H1 (cell line): ENCODE measurements around the gene OSCP1. TPM values are rescaled to one million over a fixed set of nuclear protein-coding genes. Genes with fewer than 3 reads are reported as not detected.

ENCODE experiments used
- CTCF ChIA-PET: fragments of 300-600 bp; sonication (Branson Sonifier 250); formaldehyde crosslinking; loops from one replicate; lab custom pipeline; 2021; ENCODE audit not compliant: partially characterized antibody; lab: Charles Lee
- POLR2A ChIA-PET: fragments of 300-600 bp; sonication (Branson Sonifier 250); formaldehyde crosslinking; loops from one replicate; lab custom pipeline; 2021; ENCODE audit warnings: inconsistent platforms; ENCODE audit not compliant: partially characterized antibody; lab: Charles Lee
- DNase-seq, 2 experiments: peaks; one replicate each; pipeline versions ENCODE4 v3.0.0 to v3.0.0-alpha.2; 2010 to 2022; ENCODE audit warnings: low spot score in 2 of 2, low read depth in 1 of 2, mixed read lengths in 1 of 2
- FAIRE-seq: peaks from 2 replicates; lab custom pipeline; 2011; peaks lifted over from hg19 to GRCh38; lab: Jason Lieb, UNC
- H2AFZ ChIP-seq: 2 replicates; pipeline ENCODE4 v1.8.1; 2012; ENCODE audit warnings: low read length, inconsistent platforms
- H2AK5ac ChIP-seq: 2 replicates; pipeline ENCODE4 v1.6.1; 2013; ENCODE audit warnings: low read depth, low read length
- H2BK120ac ChIP-seq: replicated peaks from 2 replicates; pipeline ENCODE3; 2013; ENCODE audit warnings: low read depth, low read length, inconsistent platforms
- H2BK12ac ChIP-seq: 2 replicates; pipeline ENCODE4 v1.6.1; 2013; ENCODE audit warnings: low read depth, low read length
- H2BK15ac ChIP-seq: 2 replicates; pipeline ENCODE4 v1.6.1; 2013; ENCODE audit warnings: low read length
- H2BK20ac ChIP-seq: 2 replicates; pipeline ENCODE4 v1.6.1; 2013; ENCODE audit warnings: low read length
- H2BK5ac ChIP-seq: 2 replicates; pipeline ENCODE4 v1.6.1; 2013; ENCODE audit warnings: low read depth, low read length
- H3K14ac ChIP-seq: 2 replicates; pipeline ENCODE4 v1.6.1; 2013; ENCODE audit warnings: inconsistent platforms; ENCODE audit not compliant: insufficient read length
- H3K18ac ChIP-seq: 2 replicates; pipeline ENCODE4 v1.6.1; 2013; ENCODE audit warnings: low read length; ENCODE audit errors: extremely low read depth
- H3K23ac ChIP-seq: 2 replicates; pipeline ENCODE4 v1.6.1; 2013; ENCODE audit warnings: inconsistent platforms; ENCODE audit not compliant: insufficient read length
- H3K23me2 ChIP-seq: 2 replicates; pipeline ENCODE4 v1.6.1; 2013; ENCODE audit warnings: low read depth, low read length
- H3K27ac ChIP-seq: 2 replicates; pipeline ENCODE4 v1.6.1; 2011; ENCODE audit warnings: low read depth, low read length, inconsistent platforms
- H3K27me3 ChIP-seq, 4 experiments: replicated peaks in 1 of 4; 1 replicate in 1 of 4; 2 replicates in 3 of 4; pipeline versions ENCODE4 v1.6.1 to v1.8.1; 2011 to 2013; ENCODE audit warnings: low read length in 3 of 4, mild to moderate bottlenecking in 3 of 4, inconsistent platforms in 2 of 4, mixed read lengths in 2 of 4, moderate library complexity in 1 of 4; ENCODE audit not compliant: control insufficient read depth in 3 of 4, insufficient read depth in 3 of 4; ENCODE audit errors: extremely low read depth in 1 of 4
- H3K36me3 ChIP-seq, 4 experiments: 2 replicates each; pipeline versions ENCODE4 v1.6.1 to v1.8.1; 2011 to 2013; ENCODE audit warnings: mild to moderate bottlenecking in 4 of 4, low read length in 3 of 4, moderate library complexity in 2 of 4, control low read depth in 1 of 4, inconsistent platforms in 1 of 4; ENCODE audit not compliant: insufficient read depth in 4 of 4, control insufficient read depth in 2 of 4
- H3K4ac ChIP-seq: replicated peaks from 2 replicates; pipeline ENCODE3; 2013; ENCODE audit warnings: low read length, low read depth, mixed read lengths, inconsistent platforms; ENCODE audit not compliant: insufficient read length
- H3K4me1 ChIP-seq, 4 experiments: replicated peaks in 1 of 4; 1 replicate in 1 of 4; 2 replicates in 3 of 4; pipeline versions ENCODE4 v1.6.1 to v1.8.1; 2011 to 2013; ENCODE audit warnings: low read length in 3 of 4, inconsistent platforms in 2 of 4, mixed read lengths in 1 of 4; ENCODE audit not compliant: insufficient read depth in 4 of 4, control insufficient read depth in 3 of 4
- H3K4me2 ChIP-seq, 2 experiments: 2 replicates each; pipeline versions ENCODE4 v1.6.1 to v1.8.1; 2011 to 2013; ENCODE audit warnings: low read depth in 2 of 2, low read length in 2 of 2, control low read depth in 1 of 2, inconsistent platforms in 1 of 2, mild to moderate bottlenecking in 1 of 2; ENCODE audit not compliant: insufficient read depth in 1 of 2
- H3K4me3 ChIP-seq, 4 experiments: fragments of 200-600, 300-600 bp in 1 of 4; sonication (generic), shearing (Covaris generic), sonication (Bioruptor Twin) in 1 of 4; 2 replicates each; pipeline versions ENCODE4 v1.5.1 to v1.8.1; 2011 to 2016; ENCODE audit warnings: low read length in 4 of 4, low read depth in 3 of 4, control low read depth in 2 of 4, inconsistent platforms in 2 of 4, mild to moderate bottlenecking in 2 of 4, mixed read lengths in 1 of 4, moderate library complexity in 1 of 4; ENCODE audit not compliant: insufficient read depth in 2 of 4; ENCODE audit errors: extremely low read depth in 1 of 4
- H3K56ac ChIP-seq: replicated peaks from 2 replicates; pipeline ENCODE3; 2013; ENCODE audit warnings: low read depth, mild to moderate bottlenecking, mixed read lengths, low read length, inconsistent platforms; ENCODE audit not compliant: insufficient read length
- H3K79me1 ChIP-seq: 2 replicates; pipeline ENCODE4 v1.6.1; 2013; ENCODE audit warnings: low read depth, low read length, control low read depth
- H3K79me2 ChIP-seq, 2 experiments: 2 replicates each; pipeline versions ENCODE4 v1.6.1 to v1.8.1; 2012 to 2013; ENCODE audit warnings: low read length in 2 of 2, mild to moderate bottlenecking in 2 of 2, inconsistent platforms in 1 of 2; ENCODE audit not compliant: insufficient read depth in 2 of 2, control insufficient read depth in 1 of 2
- H3K9ac ChIP-seq, 4 experiments: replicated peaks in 1 of 4; 1 replicate in 1 of 4; 2 replicates in 3 of 4; pipeline versions ENCODE4 v1.6.1 to v1.8.1; 2011 to 2013; ENCODE audit warnings: low read depth in 3 of 4, low read length in 3 of 4, control low read depth in 2 of 4, mild to moderate bottlenecking in 2 of 4, moderate library complexity in 2 of 4, inconsistent platforms in 1 of 4; ENCODE audit errors: extremely low read depth in 1 of 4
- H3K9me3 ChIP-seq, 2 experiments: 2 replicates each; pipeline versions ENCODE4 v1.6.1 to v1.8.1; 2012 to 2013; ENCODE audit warnings: mild to moderate bottlenecking in 2 of 2, moderate library complexity in 2 of 2, control low read depth in 1 of 2, inconsistent platforms in 1 of 2, low read depth in 1 of 2, low read length in 1 of 2, mixed read lengths in 1 of 2; ENCODE audit not compliant: insufficient read depth in 2 of 2
- H4K20me1 ChIP-seq, 2 experiments: replicated peaks in 1 of 2; 2 replicates each; pipeline versions ENCODE3 to v1.8.1; 2011 to 2013; ENCODE audit warnings: inconsistent platforms in 2 of 2, low read length in 2 of 2, mild to moderate bottlenecking in 1 of 2; ENCODE audit not compliant: insufficient read depth in 2 of 2, control insufficient read depth in 1 of 2
- H4K5ac ChIP-seq: 2 replicates; pipeline ENCODE4 v1.6.1; 2013; ENCODE audit warnings: low read length, low read depth, mixed read lengths, inconsistent platforms; ENCODE audit not compliant: insufficient read length
- H4K8ac ChIP-seq: 2 replicates; pipeline ENCODE4 v1.8.0; 2013; ENCODE audit warnings: mild to moderate bottlenecking, moderate library complexity, low read length, inconsistent platforms; ENCODE audit not compliant: insufficient read depth; ENCODE audit errors: extremely low read depth
- H4K91ac ChIP-seq: replicated peaks from 2 replicates; pipeline ENCODE3; 2013; ENCODE audit warnings: low read length, mixed read lengths, inconsistent platforms; ENCODE audit not compliant: insufficient read length
- CHD2 ChIP-seq: IDR thresholded peaks from 2 replicates; pipeline ENCODE4 v1.6.1; 2012; ENCODE audit warnings: low read length, improper control_type of control experiment
- NRF1 ChIP-seq: IDR thresholded peaks from 2 replicates; pipeline ENCODE4 v1.6.1; 2011; ENCODE audit warnings: mild to moderate bottlenecking, low read depth, low read length, improper control_type of control experiment
- TEAD4 ChIP-seq: IDR thresholded peaks from 2 replicates; pipeline ENCODE4 v1.6.1; 2012; ENCODE audit warnings: low read depth, low read length, inconsistent platforms, mixed read lengths
- WGBS, 2 experiments: shearing (Covaris generic) in 1 of 2; methylation state at CpG; one replicate each; pipeline versions ENCODE4 v1.1.6 to v1.1.7; 2013 to 2015; ENCODE audit warnings: low lambda C conversion rate in 2 of 2, mixed read lengths in 2 of 2, inconsistent platforms in 1 of 2, low coverage in 1 of 2, missing lambda C conversion rate in 1 of 2; ENCODE audit not compliant: insufficient replicate concordance in 2 of 2, insufficient coverage in 1 of 2, insufficient read length in 1 of 2; ENCODE audit errors: extremely low coverage in 1 of 2, missing lambda C conversion rate in 1 of 2; 5-methylcytosine and 5-hydroxymethylcytosine counted together
- polyA plus RNA-seq, 7 experiments: library from polyadenylated mRNA; depleted of rRNA in 3 of 7; stranded (reverse) in 5 of 7; unstranded in 2 of 7; fragments of >200 nt in 5 of 7; fragments of 200-250 nt in 2 of 7; gene quantifications; 1 replicate in 5 of 7; 2 replicates in 1 of 7; 4 replicates in 1 of 7; pipeline versions ENCODE4 v1.2.1 to v1.2.3, GENCODE V29; 2011 to 2013; ENCODE audit warnings: missing spikeins in 2 of 7, mixed read lengths in 2 of 7
- total RNA-seq: library from RNA; stranded (reverse); fragmentation: NEBNext Ultra II Directional; extraction: Animal tissue kit (Norgen Biotek cat#: 25700); gene quantifications from 2 replicates; pipeline ENCODE4 v1.2.1, GENCODE V29; 2021

Gene OSCP1
- total and polyA plus RNA-seq, 2 of the 8 experiments (the other 6 are each of a cell fraction or from before 2014, with no cell fraction given): 1.8 to 3.3 TPM

- Histone ChIP-seq H3K27ac (no peak overlapping the region), H3K18ac (no peak overlapping the region), H2BK120ac (no peak overlapping the region), H3K4ac (no peak overlapping the region), H4K5ac (no peak overlapping the region), H3K9me3 (no peaks in the 10 kb centered on the region), H3K4me1 (peaks cover 0 to 3% (median 2%) of the 10 kb centered on the region in 4 experiments; a peak in 3 of 7 replicates), H3K27me3 (no peaks in the 10 kb centered on the region), H2AK5ac (no peak overlapping the region), H3K9ac (no peak overlapping the region), H4K20me1 (no peaks in the 10 kb centered on the region), H3K36me3 (no peaks in the 10 kb centered on the region), H2BK20ac (no peak overlapping the region), H3K79me1 (no peaks in the 10 kb centered on the region), H2BK12ac (no peak overlapping the region), H2AFZ (no peak overlapping the region), H3K4me2 (no peak overlapping the region), H3K79me2 (no peaks in the 10 kb centered on the region), H3K4me3 (no peak overlapping the region), H4K91ac (no peak overlapping the region), H3K23ac (no peak overlapping the region), H3K14ac (no peak overlapping the region), H2BK15ac (no peak overlapping the region), H3K23me2 (no peaks in the 10 kb centered on the region), H2BK5ac (no peak overlapping the region), H3K56ac (no peak overlapping the region), H4K8ac (no peak overlapping the region)
- CTCF ChIA-PET: interaction anchor here (0.6 kb wide), 1 partner anchor 1518 kb away, joined by 3 read pairs; no protein-coding TSS in a partner anchor
- FAIRE-seq (no peak), DNase-seq (no peak)
- POLR2A ChIA-PET: interaction anchor here (1.3 to 1.4 kb wide), 2 partner anchors 21 to 56 kb away, joined by 4 to 5 read pairs; partner anchors contain the start of gene MRPS15
- 85% methylated on average over 2 of the region's 2 CpGs; no CpG with 5 or more reads in 1 of the 2 experiments for WGBS, 2 experiments
- no peak for TF ChIP-seq NRF1
- no peak for TF ChIP-seq CHD2
- TF ChIP-seq TEAD4: no peak
Observed at GRCh38 chr1:36443297-36443696, 7.0 kb downstream of the OSCP1 start.
